ENCODE data around the gene LRRC2.

DNA sequence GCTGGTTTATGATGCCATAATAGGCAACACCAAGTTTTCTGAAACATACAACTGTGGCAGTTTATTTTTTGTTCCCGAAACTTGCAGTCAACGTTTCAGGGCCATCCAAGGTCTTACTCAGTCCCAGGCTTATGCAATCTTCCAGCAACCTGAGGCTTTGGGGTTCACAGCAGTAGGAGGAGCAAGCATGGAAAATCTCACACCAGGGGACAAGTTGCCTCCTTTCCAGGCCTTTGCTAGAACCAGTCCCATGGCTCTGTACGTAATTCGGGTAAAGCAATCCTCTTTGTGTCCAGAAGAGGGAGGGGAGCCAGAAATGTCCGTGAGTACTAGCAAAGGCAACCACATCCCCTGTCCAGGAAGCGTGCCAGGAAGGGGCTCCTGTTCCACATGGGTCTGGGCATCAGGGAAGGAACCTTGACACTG is 41.5 kb upstream of the LRRC2 start:
- TF ChIP-seq CTCF (IDR thresholded peaks at IDR 0.05) (no peak), EP300 (IDR thresholded peaks at IDR 0.05) (no peak), POLR2A (IDR thresholded peaks at IDR 0.05) (no peak)

Measured in tibial nerve (tissue), 4 donors.